K562 (cell line): ENCODE measurements around the gene RAD54L. TPM values are rescaled to one million over a fixed set of nuclear protein-coding genes. Genes with fewer than 3 reads are reported as not detected.

Experiments used
- ATAC-seq: fragments of 200-7000 bp; cut with Tn5 transposase; 3 replicates; pipeline ENCODE4 v1.9.1; 2020; ENCODE audit warnings: moderate library complexity
- BruUV-seq: library from RNA; stranded (reverse); fragments of 400-500 nt; replicated peaks from 2 replicates; lab custom pipeline; 2021; lab: Mats Ljungman, UMichigan
- CTCF ChIA-PET: fragments of 300-600 bp; formaldehyde crosslinking; extraction: SDS; loops from one replicate; lab custom pipeline; 2021; ENCODE audit warnings: low intra/inter-chr PET ratio; lab: Yijun Ruan, JAX
- POLR2A ChIA-PET: fragments of 300-600, 350-650 bp; sonication (Branson Sonifier 250); formaldehyde crosslinking; extraction: SDS; loops from one replicate; lab custom pipeline; 2021; ENCODE audit warnings: antibody characterized with exemption, inconsistent platforms; lab: Yijun Ruan, JAX
- DNase-seq, 4 experiments: peaks; one replicate each; pipeline versions ENCODE4 v3.0.0 to v3.0.0-alpha.2; 2011 to 2018; ENCODE audit warnings: low spot score in 3 of 4, mixed read lengths in 3 of 4; ENCODE audit errors: extremely low read depth in 1 of 4
- FAIRE-seq: peaks from 2 replicates; lab custom pipeline; 2011; peaks lifted over from hg19 to GRCh38; lab: Jason Lieb, UNC
- H2AFZ ChIP-seq: 2 replicates; pipeline ENCODE4 v1.6.0; 2011; ENCODE audit warnings: low read depth, low read length, control low read depth, inconsistent platforms
- H3K27ac ChIP-seq: fragments of 200-600 bp; 3 replicates; pipeline ENCODE4 v1.8.0; 2011; ENCODE audit warnings: low read depth, mild to moderate bottlenecking, control low read depth, inconsistent platforms, low read length, moderate library complexity, mixed read lengths; ENCODE audit errors: extremely low read depth
- H3K27me3 ChIP-seq, 2 experiments: fragments of 300-600 bp in 1 of 2; 2 replicates in 1 of 2; 3 replicates in 1 of 2; pipeline versions ENCODE4 v1.6.0 to v1.8.0; 2011; ENCODE audit warnings: inconsistent platforms in 2 of 2, low read length in 2 of 2, mild to moderate bottlenecking in 1 of 2, mixed read lengths in 1 of 2, moderate library complexity in 1 of 2; ENCODE audit not compliant: control insufficient read depth in 2 of 2, insufficient read depth in 2 of 2
- H3K36me3 ChIP-seq: fragments of 300-600 bp; 3 replicates; pipeline ENCODE4 v1.8.0; 2011; ENCODE audit warnings: mild to moderate bottlenecking, low read length, inconsistent platforms; ENCODE audit not compliant: control insufficient read depth, insufficient read depth
- H3K4me1 ChIP-seq, 2 experiments: fragments of 200-600 bp in 1 of 2; replicated peaks in 1 of 2; 2 replicates in 1 of 2; 3 replicates in 1 of 2; pipeline versions ENCODE4 v1.5.1 to v1.8.0; 2011; ENCODE audit warnings: inconsistent platforms in 2 of 2, low read length in 2 of 2, mild to moderate bottlenecking in 1 of 2, mixed read lengths in 1 of 2, moderate library complexity in 1 of 2; ENCODE audit not compliant: control insufficient read depth in 2 of 2, insufficient read depth in 2 of 2
- H3K4me2 ChIP-seq: 2 replicates; pipeline ENCODE4 v1.6.1; 2011; ENCODE audit warnings: low read length, control low read depth, inconsistent platforms, mixed read lengths; ENCODE audit not compliant: insufficient read depth
- H3K4me3 ChIP-seq: fragments of 200-600 bp; sonication (generic), shearing (Covaris generic); 2 replicates; pipeline ENCODE4 v1.5.1; 2016; ENCODE audit warnings: control low read depth, inconsistent platforms
- H3K79me2 ChIP-seq: fragments of 200-600 bp; 3 replicates; pipeline ENCODE4 v1.8.0; 2011; ENCODE audit warnings: low read length, inconsistent platforms; ENCODE audit not compliant: control insufficient read depth, insufficient read depth
- H3K9ac ChIP-seq, 2 experiments: 2 replicates each; pipeline versions ENCODE4 v1.6.0 to v1.6.1; 2011; ENCODE audit warnings: low read depth in 2 of 2, low read length in 2 of 2, control low read depth in 1 of 2, inconsistent platforms in 1 of 2, mild to moderate bottlenecking in 1 of 2, mixed read lengths in 1 of 2; ENCODE audit not compliant: insufficient read depth in 1 of 2
- H3K9me1 ChIP-seq: one replicate; pipeline ENCODE4 v1.6.0; 2011; ENCODE audit warnings: inconsistent platforms, mild to moderate bottlenecking, low read length, moderate library complexity; ENCODE audit not compliant: control insufficient read depth, insufficient read depth
- H3K9me3 ChIP-seq: replicated peaks from 2 replicates; pipeline ENCODE4 v1.5.1; 2011; ENCODE audit warnings: low read depth, low read length, inconsistent platforms; ENCODE audit not compliant: control insufficient read depth, insufficient read depth
- H4K20me1 ChIP-seq: replicated peaks from 2 replicates; pipeline ENCODE4 v1.6.1; 2011; ENCODE audit warnings: low read length, inconsistent platforms, mixed read lengths; ENCODE audit not compliant: control insufficient read depth, insufficient read depth
- CREB1 ChIP-seq, 2 experiments: sonication (generic) in 1 of 2; formaldehyde crosslinking in 1 of 2; IDR thresholded peaks; 2 replicates each; pipeline versions ENCODE4 v1.6.1 to v1.8.0; 2012 to 2022; ENCODE audit warnings: inconsistent platforms in 1 of 2, mild to moderate bottlenecking in 1 of 2, missing genetic modification reagents in 1 of 2, moderate library complexity in 1 of 2
- HDAC2 ChIP-seq: fragments of 450-650 bp; IDR thresholded peaks from 2 replicates; pipeline ENCODE4 v1.6.1; 2016; ENCODE audit warnings: mild to moderate bottlenecking
- HEY1 ChIP-seq: fragments of 250-450 bp; sonication (Bioruptor Pico); IDR thresholded peaks from 2 replicates; pipeline ENCODE4 v1.5.0; 2020; ENCODE audit warnings: mild to moderate bottlenecking, moderate library complexity, borderline replicate concordance
- NELFE ChIP-seq: IDR thresholded peaks from 2 replicates; pipeline ENCODE4 v1.6.1; 2011; ENCODE audit warnings: mild to moderate bottlenecking; ENCODE audit not compliant: insufficient read depth, insufficient read length
- POLR2G ChIP-seq: fragments of 200-400 bp; formaldehyde crosslinking; IDR thresholded peaks from 2 replicates; pipeline ENCODE4 v1.6.1; 2017; ENCODE audit warnings: low read depth, mild to moderate bottlenecking, antibody characterized with exemption, low read length, moderate library complexity
- SAFB ChIP-seq: fragments of 200-400 bp; formaldehyde crosslinking; IDR thresholded peaks from 2 replicates; pipeline ENCODE4 v1.6.1; 2017; ENCODE audit warnings: low read depth, low read length, borderline replicate concordance
- ZNF431 ChIP-seq: sonication (generic); formaldehyde crosslinking; IDR thresholded peaks from 2 replicates; pipeline ENCODE4 v1.8.0; 2022; ENCODE audit warnings: mild to moderate bottlenecking, missing genetic modification reagents
- ZNF76 ChIP-seq: fragments of 250-450 bp; sonication (Bioruptor Pico); IDR thresholded peaks from 2 replicates; pipeline ENCODE4 v1.4.0; 2020; ENCODE audit warnings: mild to moderate bottlenecking, moderate library complexity, borderline replicate concordance
- WGBS: fragments of 100-300 bp; shearing (Covaris generic); methylation state at CpG from one replicate; pipeline ENCODE4 v1.1.6; 2016; ENCODE audit warnings: low coverage, mixed read lengths; ENCODE audit not compliant: insufficient coverage; ENCODE audit errors: missing lambda C conversion rate; 5-methylcytosine and 5-hydroxymethylcytosine counted together
- in situ Hi-C: fragments of 300-500 bp; cut with MboI; formaldehyde crosslinking; loops from 4 replicates; pipeline ENCODE4 v1.15.0; 2018; ENCODE audit warnings: inconsistent platforms, mixed read lengths
- intact Hi-C: fragments of 100-400 bp; cut with micrococcal nuclease; formaldehyde crosslinking; loops from 2 replicates; pipeline ENCODE4 v1.14.2; 2022
- polyA plus RNA-seq, 8 experiments: library from polyadenylated mRNA; depleted of rRNA in 4 of 8; stranded (reverse) in 5 of 8; unstranded in 3 of 8; fragments of >200 nt; fragmentation: Nextera tagmentation in 2 of 8; fragmentation: Illumina TruSeq in 1 of 8; extraction: Ambion mirVana in 2 of 8; extraction: Trizol in 1 of 8; gene quantifications; 2 replicates each; pipeline versions ENCODE4 v1.2.1 to v1.2.3, GENCODE V29; 2011 to 2014; ENCODE audit warnings: inconsistent platforms in 1 of 8, missing spikeins in 1 of 8
- total RNA-seq, 7 experiments: library from RNA; depleted of rRNA in 6 of 7; stranded (reverse); fragments of >200 nt in 6 of 7; fragmentation: Illumina TruSeq in 2 of 7; extraction: Trizol in 2 of 7; gene quantifications; 2 replicates each; pipeline versions ENCODE4 v1.2.1 to v1.2.3, GENCODE V29; 2011 to 2021; ENCODE audit warnings: low replicate concordance in 1 of 7
- TF ChIP-seq, protein P1 (sequence below), 2 experiments: fragments of 450-650 bp in 1 of 2; sonication (generic) in 1 of 2; formaldehyde crosslinking in 1 of 2; IDR thresholded peaks in 1 of 2; conservative IDR thresholded peaks in 1 of 2; 2 replicates each; pipeline versions ENCODE4 v1.6.1 to v1.8.1; 2016 to 2023; ENCODE audit warnings: mild to moderate bottlenecking in 2 of 2, moderate library complexity in 2 of 2, inconsistent platforms in 1 of 2, missing genetic modification reagents in 1 of 2

RAD54L gene
- total and polyA plus RNA-seq, 9 of the 15 experiments (the other 6 are each of a cell fraction or from before 2014, with no cell fraction given): 17.9 to 92.3 (median 37.5) TPM

DNA sequence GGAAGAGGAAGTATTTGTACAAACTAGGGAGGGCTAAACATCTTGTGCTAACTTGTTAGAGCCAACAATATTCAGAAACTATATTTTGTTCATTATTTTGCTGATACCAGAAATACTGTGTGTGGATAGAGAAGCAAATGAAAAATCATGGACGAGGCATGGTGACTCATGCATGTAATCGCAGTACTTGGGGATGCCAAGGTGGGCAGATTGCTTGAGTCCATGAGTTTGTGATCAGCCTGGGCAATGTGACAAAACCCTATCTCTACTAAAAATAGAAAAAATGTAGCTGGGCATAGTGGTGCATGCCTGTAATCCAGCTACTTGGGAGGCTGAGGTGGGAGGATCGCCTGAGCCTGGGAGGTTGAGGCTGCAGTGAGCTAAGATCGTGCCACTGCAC, 42.4 kb downstream of the RAD54L start:
- in situ Hi-C loops: no loop called here
- CTCF ChIA-PET: no interaction called here
- WGBS: 87% methylated on average over 4 of the region's 4 CpGs

More for the DNA sequence above, 42.4 kb downstream of the RAD54L start:
- H3K4me3 ChIP-seq: no peak overlapping the region
- ATAC-seq (no peak), DNase-seq (no peak), FAIRE-seq (no peak)
- no peak for TF ChIP-seq ZNF76 (CRISPR knock-in tag)
- no peak for TF ChIP-seq NELFE
- TF ChIP-seq HDAC2: no peak
- 0 out of 2 replicates have a peak, but pooled peaks have one; percentile 30 for TF ChIP-seq POLR2G
- TF ChIP-seq, protein P1, sequence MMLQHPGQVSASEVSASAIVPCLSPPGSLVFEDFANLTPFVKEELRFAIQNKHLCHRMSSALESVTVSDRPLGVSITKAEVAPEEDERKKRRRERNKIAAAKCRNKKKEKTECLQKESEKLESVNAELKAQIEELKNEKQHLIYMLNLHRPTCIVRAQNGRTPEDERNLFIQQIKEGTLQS (IDR thresholded peaks at IDR 0.05): 0 out of 2 replicates have a peak, but pooled peaks have one; percentile 9
- TF ChIP-seq, protein P1 (CRISPR knock-in tag; conservative IDR thresholded peaks at IDR 0.05): no peak
- 0 out of 2 replicates have a peak, but pooled peaks have one; percentile 32 for TF ChIP-seq ZNF431
- TF ChIP-seq SAFB: no peak
- no peak for TF ChIP-seq CREB1 (IDR thresholded peaks at IDR 0.05)
- 0 out of 2 replicates have a peak, but pooled peaks have one; percentile 27 for TF ChIP-seq CREB1 (CRISPR knock-in tag; IDR thresholded peaks at IDR 0.05)
- no peak for TF ChIP-seq HEY1
- no peak overlapping the region for H3K4me2 ChIP-seq
- no peak overlapping the region for H2AFZ ChIP-seq
- no peak overlapping the region for H3K27ac ChIP-seq
- H4K20me1 ChIP-seq: no peaks in the 10 kb centered on the region
- H3K9ac ChIP-seq: no peak overlapping the region
- H3K79me2 ChIP-seq: no peaks in the 10 kb centered on the region
- H3K9me3 ChIP-seq: no peaks in the 10 kb centered on the region
- intact Hi-C loops: loop anchor here (10.0 kb wide), 1 partner anchor 55 kb away; the partner anchor contains the start of gene NSUN4
- POLR2A ChIA-PET: interaction anchor here (0.6 to 22.6 kb wide), 10 partner anchors 1 to 101 kb away, joined by 3 to 410 read pairs (median 5); partner anchors contain the start of genes LRRC41 and UQCRH
- H3K36me3 ChIP-seq: peaks cover 64% of the 10 kb centered on the region
- H3K9me1 ChIP-seq: no peaks in the 10 kb centered on the region
- no peaks in the 10 kb centered on the region for H3K27me3 ChIP-seq
- BruUV-seq: no TSS peak
- peaks cover 16 to 25% of the 10 kb centered on the region in 2 experiments; a peak in 3 of 5 replicates for H3K4me1 ChIP-seq
